22Rv1 (cell line): ENCODE results near the gene ESR1.

Experiments used
- CTCF ChIP-seq: fragments of 450-650 bp; IDR thresholded peaks from 2 replicates; pipeline ENCODE4 v1.5.1; 2017; ENCODE audit warnings: mild to moderate bottlenecking
- ZFX ChIP-seq: fragments of 450-650 bp; IDR thresholded peaks from 2 replicates; pipeline ENCODE4 v1.6.1; 2017; ENCODE audit warnings: antibody characterized with exemption, borderline replicate concordance

GRCh38 chr6:151765444-151765886 lies 42.0 kb upstream of the ESR1 start:
- peak; percentile 81 for TF ChIP-seq CTCF
- TF ChIP-seq ZFX = no peak
